Measurements from ENCODE around the gene HES6. TPM values are rescaled to one million over a fixed set of nuclear protein-coding genes. Genes with fewer than 3 reads are reported as not detected.

Gene HES6
- total and polyA plus RNA-seq, 2 donors (not counting 1 experiment from before 2014, with no cell fraction given) = 0.82 to 4.1 TPM

DNA sequence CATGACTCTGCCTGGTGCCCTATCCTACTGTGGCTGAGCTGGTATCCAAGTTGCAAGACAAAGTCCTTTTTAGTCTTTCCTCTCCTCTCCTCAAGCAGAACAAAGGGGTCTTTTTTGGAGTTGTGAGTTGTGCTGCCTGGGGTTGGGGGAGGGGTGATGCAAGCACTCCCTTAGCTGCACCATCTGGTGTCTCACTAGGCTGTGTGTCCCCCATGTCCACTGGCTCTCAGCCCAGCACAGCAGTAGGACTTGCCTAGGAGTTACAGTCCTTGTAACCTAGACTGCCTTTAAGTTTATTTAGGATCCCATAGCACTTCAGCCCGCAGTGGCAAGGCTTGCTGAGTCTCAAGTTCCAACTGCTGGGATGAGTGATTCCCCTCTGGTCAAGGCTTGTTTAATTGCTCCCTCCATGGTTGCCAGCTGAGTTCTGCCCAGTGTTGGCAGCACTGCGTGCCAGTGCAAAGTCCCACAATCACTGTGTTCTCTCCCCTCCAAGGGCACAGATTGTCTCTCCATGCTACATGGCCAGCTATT, 23.1 kb downstream of the HES6 start:
- DNase-seq (ENCODE audit: low read depth in 2 of 2) = no peak
- Histone ChIP-seq H3K27me3 (ENCODE audit: control insufficient read depth, insufficient read depth, low read length) (peaks cover 15% of the 10 kb centered on the region), H4K20me1 (ENCODE audit: control insufficient read depth, extremely low read depth, insufficient read depth, low read length) (no peaks in the 10 kb centered on the region), H3K27ac (ENCODE audit: insufficient read depth, low read length) (no peak overlapping the region), H3K4me3 (replicated peaks in 1 of 4; ENCODE audit: control extremely low read depth in 1 of 4, insufficient read depth in 1 of 4, low read depth in 3 of 4, low read length in 4 of 4) (no peak overlapping the region), H3K4me1 (ENCODE audit: control insufficient read depth, extremely low read depth, insufficient read depth, low read length) (no peaks in the 10 kb centered on the region), H2AFZ (ENCODE audit: low read length) (no peak overlapping the region), H3K79me2 (ENCODE audit: control insufficient read depth, insufficient read depth, low read length) (no peaks in the 10 kb centered on the region), H3K4me2 (ENCODE audit: extremely low read depth, insufficient read depth, low read length) (no peak overlapping the region), H3K9ac (ENCODE audit: insufficient read depth, low read length) (no peak overlapping the region), H3K36me3 (ENCODE audit: control insufficient read depth, insufficient read depth, low read length) (no peaks in the 10 kb centered on the region), H3K9me3 (ENCODE audit: control insufficient read depth, insufficient read depth, low read depth, low read length) (no peaks in the 10 kb centered on the region)
- TF ChIP-seq EZH2 (IDR thresholded peaks at IDR 0.05; ENCODE audit: low read length, missing control alignments) = no peak
- TF ChIP-seq, protein P1, sequence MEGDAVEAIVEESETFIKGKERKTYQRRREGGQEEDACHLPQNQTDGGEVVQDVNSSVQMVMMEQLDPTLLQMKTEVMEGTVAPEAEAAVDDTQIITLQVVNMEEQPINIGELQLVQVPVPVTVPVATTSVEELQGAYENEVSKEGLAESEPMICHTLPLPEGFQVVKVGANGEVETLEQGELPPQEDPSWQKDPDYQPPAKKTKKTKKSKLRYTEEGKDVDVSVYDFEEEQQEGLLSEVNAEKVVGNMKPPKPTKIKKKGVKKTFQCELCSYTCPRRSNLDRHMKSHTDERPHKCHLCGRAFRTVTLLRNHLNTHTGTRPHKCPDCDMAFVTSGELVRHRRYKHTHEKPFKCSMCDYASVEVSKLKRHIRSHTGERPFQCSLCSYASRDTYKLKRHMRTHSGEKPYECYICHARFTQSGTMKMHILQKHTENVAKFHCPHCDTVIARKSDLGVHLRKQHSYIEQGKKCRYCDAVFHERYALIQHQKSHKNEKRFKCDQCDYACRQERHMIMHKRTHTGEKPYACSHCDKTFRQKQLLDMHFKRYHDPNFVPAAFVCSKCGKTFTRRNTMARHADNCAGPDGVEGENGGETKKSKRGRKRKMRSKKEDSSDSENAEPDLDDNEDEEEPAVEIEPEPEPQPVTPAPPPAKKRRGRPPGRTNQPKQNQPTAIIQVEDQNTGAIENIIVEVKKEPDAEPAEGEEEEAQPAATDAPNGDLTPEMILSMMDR (conservative IDR thresholded peaks at IDR 0.05 in 1 of 2, IDR thresholded peaks at IDR 0.05 in 1 of 2; ENCODE audit: low read depth in 1 of 2, low read length in 2 of 2) = no peak

DNA sequence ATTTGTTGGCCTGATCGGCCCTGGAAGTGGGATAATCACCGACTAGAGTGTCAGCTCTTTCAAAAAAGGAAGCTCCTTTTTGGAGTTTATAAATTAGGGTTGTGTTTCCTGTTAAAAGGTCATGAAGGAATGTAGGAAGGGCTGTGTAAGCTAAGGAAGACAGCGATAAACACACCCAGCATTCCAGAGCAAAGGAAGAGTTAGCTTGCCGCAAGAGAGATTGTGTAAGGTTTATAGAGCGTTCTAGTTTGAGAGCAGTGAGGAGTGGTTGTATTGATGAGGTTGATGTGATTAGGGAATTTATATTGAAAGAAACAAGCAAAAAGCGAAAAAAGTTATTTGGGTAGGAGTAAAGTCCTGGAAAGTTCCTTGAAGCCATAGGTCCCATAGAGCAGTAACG, 32.8 kb downstream of the HES6 start:
- DNase-seq (ENCODE audit: low read depth in 2 of 2) = no peak
- Histone ChIP-seq H3K27me3 (ENCODE audit: control insufficient read depth, insufficient read depth, low read length) (peaks cover 18% of the 10 kb centered on the region), H3K4me1 (ENCODE audit: control insufficient read depth, extremely low read depth, insufficient read depth, low read length) (no peaks in the 10 kb centered on the region), H4K20me1 (ENCODE audit: control insufficient read depth, extremely low read depth, insufficient read depth, low read length) (no peaks in the 10 kb centered on the region), H3K4me3 (replicated peaks in 1 of 4; ENCODE audit: control extremely low read depth in 1 of 4, insufficient read depth in 1 of 4, low read depth in 3 of 4, low read length in 4 of 4) (no peak overlapping the region), H3K79me2 (ENCODE audit: control insufficient read depth, insufficient read depth, low read length) (peaks cover 12% of the 10 kb centered on the region), H3K9me3 (ENCODE audit: control insufficient read depth, insufficient read depth, low read depth, low read length) (no peaks in the 10 kb centered on the region), H3K4me2 (ENCODE audit: extremely low read depth, insufficient read depth, low read length) (no peak overlapping the region), H3K36me3 (ENCODE audit: control insufficient read depth, insufficient read depth, low read length) (no peaks in the 10 kb centered on the region), H3K27ac (ENCODE audit: insufficient read depth, low read length) (no peak overlapping the region), H3K9ac (ENCODE audit: insufficient read depth, low read length) (no peak overlapping the region), H2AFZ (ENCODE audit: low read length) (no peak overlapping the region)
- no peak for TF ChIP-seq EZH2 (IDR thresholded peaks at IDR 0.05; ENCODE audit: low read length, missing control alignments)
- TF ChIP-seq, protein P1 (conservative IDR thresholded peaks at IDR 0.05 in 1 of 2, IDR thresholded peaks at IDR 0.05 in 1 of 2; ENCODE audit: low read depth in 1 of 2, low read length in 2 of 2) = no peak

DNA sequence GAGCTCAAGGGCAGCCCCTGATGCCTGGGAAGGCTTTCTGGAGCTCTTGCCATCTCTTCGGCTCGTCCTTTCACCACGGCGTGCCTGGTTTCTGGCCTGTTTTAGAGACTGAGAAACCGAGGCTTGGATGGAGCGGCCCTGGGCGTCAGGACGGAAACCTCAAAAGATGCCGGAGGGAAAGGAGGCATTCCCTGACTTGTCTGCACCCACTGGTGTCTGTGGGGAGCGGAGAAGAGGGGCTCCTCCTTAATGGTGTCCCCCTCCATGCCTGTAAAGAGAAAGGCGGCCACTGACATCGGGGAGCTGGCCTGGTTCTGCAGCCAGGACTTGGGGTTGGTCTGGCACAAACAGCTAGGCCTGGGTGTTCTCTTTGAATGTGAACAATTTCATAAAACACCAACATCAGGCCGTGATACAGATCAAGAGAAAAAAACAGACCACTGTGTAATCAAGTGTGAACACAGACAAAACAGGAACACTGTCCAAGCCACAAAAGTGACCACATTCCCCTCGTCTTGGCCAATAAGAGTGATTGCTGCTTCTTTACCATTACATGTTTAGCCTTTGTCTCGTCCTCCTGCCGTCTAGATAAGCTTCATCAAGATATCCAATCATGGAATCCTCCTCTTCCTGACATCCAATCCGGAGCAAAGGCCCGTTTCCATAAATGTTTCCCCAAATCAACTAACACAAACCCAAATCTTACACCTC, 35.7 kb downstream of the HES6 start:
- peak overlapping the region; percentile 22 to 55 (median 46) for H3K4me3 ChIP-seq (replicated peaks in 1 of 4; ENCODE audit: control extremely low read depth in 1 of 4, insufficient read depth in 1 of 4, low read depth in 3 of 4, low read length in 4 of 4)
- DNase-seq (ENCODE audit: low read depth in 2 of 2) = no peak
- H3K79me2 ChIP-seq (ENCODE audit: control insufficient read depth, insufficient read depth, low read length) = peaks cover 40% of the 10 kb centered on the region
- peak overlapping the region; percentile 85 for H2AFZ ChIP-seq (ENCODE audit: low read length)
- peaks cover 15% of the 10 kb centered on the region for H3K27me3 ChIP-seq (ENCODE audit: control insufficient read depth, insufficient read depth, low read length)
- peak overlapping the region; percentile 69 for H3K4me2 ChIP-seq (ENCODE audit: extremely low read depth, insufficient read depth, low read length)
- no peaks in the 10 kb centered on the region for H3K4me1 ChIP-seq (ENCODE audit: control insufficient read depth, extremely low read depth, insufficient read depth, low read length)
- H3K36me3 ChIP-seq (ENCODE audit: control insufficient read depth, insufficient read depth, low read length) = no peaks in the 10 kb centered on the region
- no peaks in the 10 kb centered on the region for H3K9me3 ChIP-seq (ENCODE audit: control insufficient read depth, insufficient read depth, low read depth, low read length)
- H3K9ac ChIP-seq (ENCODE audit: insufficient read depth, low read length) = peak overlapping the region; percentile 64
- peak overlapping the region; percentile 62 for H3K27ac ChIP-seq (ENCODE audit: insufficient read depth, low read length)
- TF ChIP-seq, protein P1 (conservative IDR thresholded peaks at IDR 0.05 in 1 of 2, IDR thresholded peaks at IDR 0.05 in 1 of 2; ENCODE audit: low read depth in 1 of 2, low read length in 2 of 2) = no peak
- TF ChIP-seq EZH2 (IDR thresholded peaks at IDR 0.05; ENCODE audit: low read length, missing control alignments) = no peak
- no peaks in the 10 kb centered on the region for H4K20me1 ChIP-seq (ENCODE audit: control insufficient read depth, extremely low read depth, insufficient read depth, low read length)

Data from fibroblast of lung (primary cell).